IMR-90 (cell line): Measurements from ENCODE around the gene HYAL3. TPM values are rescaled to one million over a fixed set of nuclear protein-coding genes. Genes with fewer than 3 reads are reported as not detected.
A peak's percentile ranks its signal among the peaks of the same experiment; 100 is the strongest.

Source experiments
- ATAC-seq: fragments of 200-7000 bp; cut with Tn5 transposase; 2 replicates; pipeline ENCODE4 v1.9.1; 2020; ENCODE audit warnings: low read depth, mild to moderate bottlenecking, moderate library complexity
- BruUV-seq: library from RNA; stranded (reverse); fragments of 400-500 nt; replicated peaks from 2 replicates; lab custom pipeline; 2021; lab: Mats Ljungman, UMichigan
- CTCF ChIA-PET: fragments of 300-600 bp; formaldehyde crosslinking; extraction: SDS; loops from one replicate; lab custom pipeline; 2021; ENCODE audit warnings: antibody characterized with exemption; lab: Yijun Ruan, JAX
- POLR2A ChIA-PET: fragments of 300-600 bp; sonication (Branson Sonifier 250); formaldehyde crosslinking; loops from one replicate; lab custom pipeline; 2022; ENCODE audit warnings: antibody characterized with exemption; ENCODE audit not compliant: unreplicated experiment; lab: Charles Lee
- DNase-seq: peaks from one replicate; pipeline ENCODE4 v3.0.0; 2013
- H2AFZ ChIP-seq: replicated peaks from 2 replicates; pipeline ENCODE3; 2013; ENCODE audit warnings: low read length, mild to moderate bottlenecking; ENCODE audit not compliant: poor library complexity
- H2AK5ac ChIP-seq: 2 replicates; pipeline ENCODE4 v1.6.1; 2013; ENCODE audit warnings: low read depth, low read length, inconsistent platforms
- H2AK9ac ChIP-seq: replicated peaks from 2 replicates; pipeline ENCODE3; 2013; ENCODE audit warnings: mild to moderate bottlenecking, low read depth, low read length, moderate library complexity; ENCODE audit not compliant: poor library complexity
- H2BK120ac ChIP-seq: 2 replicates; pipeline ENCODE4 v1.6.1; 2013; ENCODE audit warnings: low read depth, low read length, inconsistent platforms
- H2BK15ac ChIP-seq: 3 replicates; pipeline ENCODE4 v1.6.1; 2013; ENCODE audit warnings: low read depth, low read length, inconsistent platforms
- H2BK20ac ChIP-seq: 2 replicates; pipeline ENCODE4 v1.6.1; 2013; ENCODE audit warnings: low read depth, mild to moderate bottlenecking, inconsistent platforms, low read length, moderate library complexity
- H2BK5ac ChIP-seq: 2 replicates; pipeline ENCODE4 v1.6.1; 2013; ENCODE audit warnings: mild to moderate bottlenecking, low read depth, low read length, inconsistent platforms; ENCODE audit not compliant: poor library complexity, severe bottlenecking
- H3K14ac ChIP-seq: replicated peaks from 2 replicates; pipeline ENCODE4 v1.6.1; 2013; ENCODE audit warnings: low read depth, low read length, inconsistent platforms
- H3K18ac ChIP-seq: 2 replicates; pipeline ENCODE4 v1.6.1; 2013; ENCODE audit warnings: low read depth, low read length, control low read depth
- H3K23ac ChIP-seq: 2 replicates; pipeline ENCODE4 v1.6.1; 2013; ENCODE audit warnings: low read depth, low read length, inconsistent platforms
- H3K27ac ChIP-seq: 2 replicates; pipeline ENCODE4 v1.5.1; 2013; ENCODE audit warnings: mild to moderate bottlenecking, control low read depth, low read length; ENCODE audit not compliant: insufficient read depth
- H3K27me3 ChIP-seq: 2 replicates; pipeline ENCODE4 v1.6.1; 2013; ENCODE audit warnings: low read length; ENCODE audit not compliant: control insufficient read depth, insufficient read depth
- H3K36me3 ChIP-seq: 2 replicates; pipeline ENCODE4 v1.6.1; 2013; ENCODE audit warnings: low read length, mixed read lengths; ENCODE audit not compliant: control insufficient read depth, insufficient read depth
- H3K4ac ChIP-seq: 2 replicates; pipeline ENCODE4 v1.6.1; 2013; ENCODE audit warnings: low read depth, low read length, inconsistent platforms
- H3K4me1 ChIP-seq: 2 replicates; pipeline ENCODE4 v1.6.1; 2013; ENCODE audit warnings: low read length, mixed read lengths; ENCODE audit not compliant: control insufficient read depth, insufficient read depth
- H3K4me2 ChIP-seq: 2 replicates; pipeline ENCODE4 v1.6.1; 2013; ENCODE audit warnings: low read depth, mild to moderate bottlenecking, control low read depth, low read length, moderate library complexity
- H3K4me3 ChIP-seq: 2 replicates; pipeline ENCODE4 v1.5.1; 2013; ENCODE audit warnings: low read depth, mild to moderate bottlenecking, control low read depth, low read length, moderate library complexity; ENCODE audit not compliant: insufficient read depth
- H3K56ac ChIP-seq: 2 replicates; pipeline ENCODE4 v1.6.1; 2013; ENCODE audit warnings: low read length, inconsistent platforms; ENCODE audit not compliant: insufficient read depth; ENCODE audit errors: extremely low read depth
- H3K79me1 ChIP-seq, 2 experiments: 2 replicates each; pipeline ENCODE4 v1.6.1; 2013; ENCODE audit warnings: low read length in 2 of 2, inconsistent platforms in 1 of 2, low read depth in 1 of 2
- H3K9ac ChIP-seq: 2 replicates; pipeline ENCODE4 v1.6.1; 2013; ENCODE audit warnings: low read depth, low read length, control low read depth
- H3K9me1 ChIP-seq: 2 replicates; pipeline ENCODE4 v1.6.1; 2013; ENCODE audit warnings: low read length, inconsistent platforms; ENCODE audit not compliant: insufficient read depth
- H3K9me3 ChIP-seq: 2 replicates; pipeline ENCODE4 v1.6.1; 2013; ENCODE audit warnings: low read length; ENCODE audit not compliant: control insufficient read depth, insufficient read depth
- H4K20me1 ChIP-seq: 2 replicates; pipeline ENCODE4 v1.6.1; 2013; ENCODE audit warnings: low read length, inconsistent platforms; ENCODE audit not compliant: insufficient read depth
- H4K5ac ChIP-seq: 2 replicates; pipeline ENCODE4 v1.6.1; 2013; ENCODE audit warnings: mild to moderate bottlenecking, low read depth, low read length, control low read depth
- H4K8ac ChIP-seq, 2 experiments: 2 replicates each; pipeline ENCODE4 v1.6.1; 2013; ENCODE audit warnings: low read depth in 2 of 2, low read length in 2 of 2, control low read depth in 1 of 2, inconsistent platforms in 1 of 2
- H4K91ac ChIP-seq: 2 replicates; pipeline ENCODE4 v1.6.1; 2013; ENCODE audit warnings: low read depth, low read length, inconsistent platforms; ENCODE audit not compliant: insufficient read depth
- MXI1 ChIP-seq: IDR thresholded peaks from 2 replicates; pipeline ENCODE4 v1.6.1; 2012; ENCODE audit warnings: low read depth, mild to moderate bottlenecking, low read length, moderate library complexity, borderline replicate concordance
- POLR2A ChIP-seq: IDR thresholded peaks from 2 replicates; pipeline ENCODE4 v1.6.1; 2012; ENCODE audit warnings: mild to moderate bottlenecking, low read depth, low read length
- RCOR1 ChIP-seq: IDR thresholded peaks from 2 replicates; pipeline ENCODE4 v1.6.1; 2012; ENCODE audit warnings: mild to moderate bottlenecking, low read length, improper control_type of control experiment; ENCODE audit not compliant: insufficient replicate concordance
- RFX5 ChIP-seq: IDR thresholded peaks from 2 replicates; pipeline ENCODE4 v1.8.0; 2012; ENCODE audit warnings: low read depth, mild to moderate bottlenecking, low read length, moderate library complexity
- USF2 ChIP-seq: fragments of 150-350 bp; IDR thresholded peaks from 2 replicates; pipeline ENCODE4 v1.6.1; 2017; ENCODE audit warnings: mild to moderate bottlenecking, antibody characterized with exemption, low read length, low read depth
- WGBS, 2 experiments: methylation state at CpG; one replicate each; pipeline versions ENCODE4 v1.1.5 to v1.1.7; 2013; ENCODE audit warnings: missing lambda C conversion rate in 2 of 2; ENCODE audit not compliant: insufficient read length in 1 of 2; ENCODE audit errors: extremely low coverage in 2 of 2; 5-methylcytosine and 5-hydroxymethylcytosine counted together
- dilution Hi-C: fragments of 300-500 bp; cut with HindIII; formaldehyde crosslinking; loops from one replicate; pipeline ENCODE4 v1.14.3; 2018; ENCODE audit warnings: low sequenced_read_pairs; ENCODE audit not compliant: unreplicated experiment
- in situ Hi-C: fragments of 300-500 bp; cut with MboI; formaldehyde crosslinking; loops from 3 replicates; pipeline ENCODE4 v1.14.3; 2019; ENCODE audit warnings: low sequenced_read_pairs, inconsistent platforms, mixed read lengths
- intact Hi-C: fragments of 100-400 bp; cut with micrococcal nuclease; formaldehyde crosslinking; loops from 2 replicates; pipeline ENCODE4 v1.10.0; 2022
- polyA plus RNA-seq, 3 experiments: library from polyadenylated mRNA; depleted of rRNA; stranded (reverse); fragments of >200 nt; gene quantifications; 2 replicates each; pipeline ENCODE4 v1.2.3, GENCODE V29; 2012; ENCODE audit warnings: low replicate concordance in 1 of 3
- total RNA-seq: library from RNA; depleted of rRNA; stranded (reverse); fragments of >200 nt; gene quantifications from 2 replicates; pipeline ENCODE4 v1.2.3, GENCODE V29; 2012
- TF ChIP-seq, protein P1 (sequence below): fragments of 150-350 bp; IDR thresholded peaks from 2 replicates; pipeline ENCODE4 v1.6.1; 2016; ENCODE audit warnings: low read depth, mild to moderate bottlenecking, low read length, moderate library complexity, borderline replicate concordance

Gene HYAL3
- total and polyA plus RNA-seq, 2 of the 4 experiments (the other 2 are of a cell fraction): 2.7 to 5.7 TPM

GRCh38 chr3:50260942-50261441 lies 38.2 kb downstream of the HYAL3 start:
- DNase-seq (no peak), ATAC-seq (no peak)
- Histone ChIP-seq H4K5ac (peak overlapping the region; percentile 97), H2BK5ac (peak overlapping the region; percentile 87), H3K36me3 (peaks cover 22% of the 10 kb centered on the region), H3K18ac (no peak overlapping the region), H3K56ac (no peak overlapping the region), H3K23ac (peak overlapping the region; percentile 97), H3K14ac (peak overlapping the region; percentile 95), H2BK20ac (0 out of 2 replicates have a peak overlapping the region, but pooled peaks have one; percentile 41), H2BK15ac (no peak overlapping the region), H2BK120ac (peak overlapping the region; percentile 79; the same call in 1 of the 2 replicates), H3K4me1 (peaks cover 36% of the 10 kb centered on the region), H4K20me1 (peaks cover 10% of the 10 kb centered on the region; the same call in 1 of the 2 replicates), H4K8ac (peak overlapping the region; percentile 92 to 95; a peak in 3 of 4 replicates), H3K9ac (peak overlapping the region; percentile 76), H4K91ac (peak overlapping the region; percentile 97), H3K79me1 (peaks cover 15 to 62% of the 10 kb centered on the region in 2 experiments), H3K9me3 (no peaks in the 10 kb centered on the region), H2AK5ac (peak overlapping the region; percentile 97), H3K27me3 (no peaks in the 10 kb centered on the region), H2AK9ac (peak overlapping the region; percentile 99), H3K27ac (peak overlapping the region; percentile 90), H3K9me1 (peaks cover 20% of the 10 kb centered on the region), H2AFZ (peak overlapping the region; percentile 89), H3K4me2 (peak overlapping the region; percentile 82), H3K4me3 (no peak overlapping the region), H3K4ac (peak overlapping the region; percentile 93)
- 50% methylated on average over 1 of the region's 5 CpGs; no CpG with 5 or more reads in 1 of the 2 experiments for WGBS, 2 experiments
- in situ Hi-C loops: no loop called here
- CTCF ChIA-PET: no interaction called here
- POLR2A ChIA-PET: interaction anchor here (0.6 kb wide), 1 partner anchor 44 kb away, joined by 3 read pairs; no protein-coding TSS in a partner anchor
- no peak for TF ChIP-seq USF2
- no peak for TF ChIP-seq RCOR1
- TF ChIP-seq MXI1: no peak
- no peak for TF ChIP-seq POLR2A
- TF ChIP-seq RFX5: no peak
- TF ChIP-seq, protein P1, sequence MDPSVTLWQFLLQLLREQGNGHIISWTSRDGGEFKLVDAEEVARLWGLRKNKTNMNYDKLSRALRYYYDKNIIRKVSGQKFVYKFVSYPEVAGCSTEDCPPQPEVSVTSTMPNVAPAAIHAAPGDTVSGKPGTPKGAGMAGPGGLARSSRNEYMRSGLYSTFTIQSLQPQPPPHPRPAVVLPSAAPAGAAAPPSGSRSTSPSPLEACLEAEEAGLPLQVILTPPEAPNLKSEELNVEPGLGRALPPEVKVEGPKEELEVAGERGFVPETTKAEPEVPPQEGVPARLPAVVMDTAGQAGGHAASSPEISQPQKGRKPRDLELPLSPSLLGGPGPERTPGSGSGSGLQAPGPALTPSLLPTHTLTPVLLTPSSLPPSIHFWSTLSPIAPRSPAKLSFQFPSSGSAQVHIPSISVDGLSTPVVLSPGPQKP: no peak
- dilution Hi-C loops: no loop called here
- no TSS peak for BruUV-seq
- intact Hi-C loops: loop anchor here (1.0 to 5.0 kb wide), 2 partner anchors 12 to 61 kb away; partner anchors contain the start of gene HYAL2
